ENCODE measurements around the gene FKBP4. TPM values are rescaled to one million over a fixed set of nuclear protein-coding genes. Genes with fewer than 3 reads are reported as not detected.
A peak's percentile ranks its signal among the peaks of the same experiment; 100 is the strongest.

The FKBP4 gene
- total and polyA plus RNA-seq, 2 donors, result 23.8 to 50.5 TPM

DNA sequence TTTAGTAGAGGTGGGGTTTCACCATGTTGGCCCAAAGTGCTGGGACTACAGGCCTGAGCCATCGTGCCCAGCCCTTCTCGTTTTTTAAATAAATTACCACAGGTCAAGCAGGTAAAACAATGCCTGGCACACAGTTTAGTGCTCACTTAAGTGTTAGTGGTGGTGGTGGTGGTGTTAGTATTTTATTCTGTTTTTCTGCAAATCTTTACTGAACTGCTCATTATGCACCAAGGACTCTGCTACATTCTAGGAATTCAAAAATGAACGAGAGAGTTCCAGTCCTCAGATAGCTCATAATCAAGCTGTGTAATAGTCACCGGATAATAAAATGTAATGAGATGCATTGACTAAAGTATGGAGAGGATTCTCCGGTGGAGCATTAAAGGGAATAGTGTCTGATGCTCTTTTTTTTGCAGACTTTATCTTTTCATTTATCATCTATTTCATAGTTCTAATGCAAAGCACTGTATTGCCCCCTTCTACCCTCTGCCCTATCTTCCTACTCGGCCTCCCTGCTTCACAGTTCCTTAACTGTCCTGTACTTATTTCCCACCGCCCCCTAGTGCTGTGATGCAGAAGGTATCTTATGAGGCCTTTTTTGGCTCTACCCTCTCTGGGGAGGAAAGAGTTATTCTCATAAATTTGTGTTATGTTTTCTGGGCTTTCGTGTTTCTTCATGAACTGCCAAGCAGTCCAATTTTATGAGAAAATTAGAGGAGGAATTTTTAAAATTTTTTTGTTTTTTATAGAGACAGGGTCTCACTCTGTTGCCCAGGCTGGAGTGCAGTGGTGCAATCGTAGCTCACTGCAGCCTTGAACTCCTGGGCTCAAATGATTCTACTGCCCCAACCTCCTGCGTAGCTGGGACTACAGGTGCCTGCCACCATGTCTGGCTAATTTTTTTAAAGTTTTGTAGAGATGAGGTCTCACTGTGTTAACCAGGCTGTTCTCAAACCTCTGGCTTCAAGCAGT lies 18.7 kb downstream of the FKBP4 start:
- Histone ChIP-seq H3K4me3 (ENCODE audit: low read length in 2 of 2) (peak overlapping the region; percentile 57 to 66), H3K36me3 (ENCODE audit: control insufficient read depth in 2 of 2, insufficient read depth in 2 of 2, low read length in 1 of 2) (peaks cover 15 to 21% of the 10 kb centered on the region in 2 donors), H3K9me3 (ENCODE audit: control insufficient read depth in 2 of 2, insufficient read depth in 1 of 2, low read length in 1 of 2) (no peaks in the 10 kb centered on the region), H3K27ac (ENCODE audit: low read depth in 1 of 2, low read length in 1 of 2) (peak overlapping the region; percentile 84 to 96), H3K4me1 (ENCODE audit: control insufficient read depth in 2 of 2, insufficient read depth in 2 of 2, low read length in 2 of 2) (peaks cover 5 to 15% of the 10 kb centered on the region in 2 donors), H3K27me3 (ENCODE audit: control insufficient read depth in 2 of 2, insufficient read depth in 1 of 2, low read length in 1 of 2) (no peaks in the 10 kb centered on the region)
- DNase-seq (ENCODE audit: low read depth in 6 of 9, low spot score in 9 of 9), result peak in 6 of 9 donors; percentile 37 to 79 (median 54)
- WGBS, result 24% methylated on average over 10 of the region's 10 CpGs

DNA sequence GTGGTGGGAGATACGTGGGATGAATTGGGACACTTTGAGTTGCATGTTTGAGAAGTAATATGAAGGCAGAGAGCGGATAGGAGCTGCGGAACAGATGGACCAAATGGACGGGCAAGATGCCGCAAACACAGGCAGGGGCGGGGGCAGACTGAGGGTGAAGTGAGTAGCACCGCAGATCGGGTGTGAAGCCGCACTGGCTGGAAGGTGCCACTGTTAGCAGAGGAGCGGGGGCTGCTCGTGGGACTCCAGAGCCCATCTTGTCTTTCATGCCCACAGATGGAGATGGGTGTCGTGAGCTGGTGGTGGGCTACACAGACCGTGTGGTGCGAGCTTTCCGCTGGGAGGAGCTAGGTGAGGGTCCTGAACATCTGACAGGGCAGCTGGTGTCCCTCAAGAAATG lies 25.0 kb downstream of the FKBP4 start:
- Histone ChIP-seq H3K9me3 (ENCODE audit: control insufficient read depth in 2 of 2, insufficient read depth in 1 of 2, low read length in 1 of 2) (no peaks in the 10 kb centered on the region), H3K4me1 (ENCODE audit: control insufficient read depth in 2 of 2, insufficient read depth in 2 of 2, low read length in 2 of 2) (peaks cover 0 to 4% of the 10 kb centered on the region in 2 donors), H3K27me3 (ENCODE audit: control insufficient read depth in 2 of 2, insufficient read depth in 1 of 2, low read length in 1 of 2) (no peaks in the 10 kb centered on the region), H3K27ac (ENCODE audit: low read depth in 1 of 2, low read length in 1 of 2) (no peak overlapping the region), H3K4me3 (ENCODE audit: low read length in 2 of 2) (no peak overlapping the region), H3K36me3 (ENCODE audit: control insufficient read depth in 2 of 2, insufficient read depth in 2 of 2, low read length in 1 of 2) (peaks cover 70 to 75% of the 10 kb centered on the region in 2 donors)
- DNase-seq (ENCODE audit: low read depth in 6 of 9, low spot score in 9 of 9), result no peak
- WGBS, result 97% methylated on average over 15 of the region's 15 CpGs

- DNase-seq (ENCODE audit: low read depth in 6 of 9, low spot score in 9 of 9), result no peak
- Histone ChIP-seq H3K4me3 (ENCODE audit: low read length in 2 of 2) (no peak overlapping the region), H3K9me3 (ENCODE audit: control insufficient read depth in 2 of 2, insufficient read depth in 1 of 2, low read length in 1 of 2) (no peaks in the 10 kb centered on the region), H3K27ac (ENCODE audit: low read depth in 1 of 2, low read length in 1 of 2) (no peak overlapping the region), H3K4me1 (ENCODE audit: control insufficient read depth in 2 of 2, insufficient read depth in 2 of 2, low read length in 2 of 2) (peaks cover 0 to under 1% of the 10 kb centered on the region in 2 donors), H3K36me3 (ENCODE audit: control insufficient read depth in 2 of 2, insufficient read depth in 2 of 2, low read length in 1 of 2) (peaks cover 76 to 81% of the 10 kb centered on the region in 2 donors), H3K27me3 (ENCODE audit: control insufficient read depth in 2 of 2, insufficient read depth in 1 of 2, low read length in 1 of 2) (no peaks in the 10 kb centered on the region)
- 97% methylated on average over 9 of the region's 9 CpGs for WGBS
Measured at GRCh38 chr12:2820432-2820831, 25.7 kb downstream of the FKBP4 start.

GRCh38 chr12:2823483-2823882 lies 28.7 kb downstream of the FKBP4 start:
- WGBS, result 96% methylated on average over 7 of the region's 7 CpGs
- no peak for DNase-seq (ENCODE audit: low read depth in 6 of 9, low spot score in 9 of 9)
- no peak overlapping the region for H3K4me3 ChIP-seq (ENCODE audit: low read length in 2 of 2)
- no peak overlapping the region for H3K27ac ChIP-seq (ENCODE audit: low read depth in 1 of 2, low read length in 1 of 2)
- H3K4me1 ChIP-seq (ENCODE audit: control insufficient read depth in 2 of 2, insufficient read depth in 2 of 2, low read length in 2 of 2), result no peaks in the 10 kb centered on the region
- no peaks in the 10 kb centered on the region for H3K27me3 ChIP-seq (ENCODE audit: control insufficient read depth in 2 of 2, insufficient read depth in 1 of 2, low read length in 1 of 2)
- H3K36me3 ChIP-seq (ENCODE audit: control insufficient read depth in 2 of 2, insufficient read depth in 2 of 2, low read length in 1 of 2), result peaks cover 88 to 90% of the 10 kb centered on the region in 2 donors
- H3K9me3 ChIP-seq (ENCODE audit: control insufficient read depth in 2 of 2, insufficient read depth in 1 of 2, low read length in 1 of 2), result no peaks in the 10 kb centered on the region

GRCh38 chr12:2824541-2824940 lies 29.8 kb downstream of the FKBP4 start:
- no peak for DNase-seq (ENCODE audit: low read depth in 6 of 9, low spot score in 9 of 9)

GRCh38 chr12:2825132-2825531 lies 30.4 kb downstream of the FKBP4 start:
- Histone ChIP-seq H3K36me3 (ENCODE audit: control insufficient read depth in 2 of 2, insufficient read depth in 2 of 2, low read length in 1 of 2) (peaks cover 82 to 83% of the 10 kb centered on the region in 2 donors), H3K4me1 (ENCODE audit: control insufficient read depth in 2 of 2, insufficient read depth in 2 of 2, low read length in 2 of 2) (no peaks in the 10 kb centered on the region), H3K4me3 (ENCODE audit: low read length in 2 of 2) (no peak overlapping the region), H3K27ac (ENCODE audit: low read depth in 1 of 2, low read length in 1 of 2) (no peak overlapping the region), H3K27me3 (ENCODE audit: control insufficient read depth in 2 of 2, insufficient read depth in 1 of 2, low read length in 1 of 2) (no peaks in the 10 kb centered on the region), H3K9me3 (ENCODE audit: control insufficient read depth in 2 of 2, insufficient read depth in 1 of 2, low read length in 1 of 2) (no peaks in the 10 kb centered on the region)
- no peak for DNase-seq (ENCODE audit: low read depth in 6 of 9, low spot score in 9 of 9)
- 97% methylated on average over 4 of the region's 4 CpGs for WGBS

More at GRCh38 chr12:2824541-2824940, 29.8 kb downstream of the FKBP4 start:
- 98% methylated on average over 6 of the region's 6 CpGs for WGBS
- Histone ChIP-seq H3K27ac (ENCODE audit: low read depth in 1 of 2, low read length in 1 of 2) (no peak overlapping the region), H3K36me3 (ENCODE audit: control insufficient read depth in 2 of 2, insufficient read depth in 2 of 2, low read length in 1 of 2) (peaks cover 86% of the 10 kb centered on the region in 2 donors), H3K4me3 (ENCODE audit: low read length in 2 of 2) (no peak overlapping the region), H3K9me3 (ENCODE audit: control insufficient read depth in 2 of 2, insufficient read depth in 1 of 2, low read length in 1 of 2) (no peaks in the 10 kb centered on the region), H3K27me3 (ENCODE audit: control insufficient read depth in 2 of 2, insufficient read depth in 1 of 2, low read length in 1 of 2) (no peaks in the 10 kb centered on the region), H3K4me1 (ENCODE audit: control insufficient read depth in 2 of 2, insufficient read depth in 2 of 2, low read length in 2 of 2) (no peaks in the 10 kb centered on the region)

- H3K36me3 ChIP-seq (ENCODE audit: control insufficient read depth in 2 of 2, insufficient read depth in 2 of 2, low read length in 1 of 2), result peaks cover 79 to 80% of the 10 kb centered on the region in 2 donors
- H3K4me1 ChIP-seq (ENCODE audit: control insufficient read depth in 2 of 2, insufficient read depth in 2 of 2, low read length in 2 of 2), result no peaks in the 10 kb centered on the region
- H3K27ac ChIP-seq (ENCODE audit: low read depth in 1 of 2, low read length in 1 of 2), result no peak overlapping the region
- H3K4me3 ChIP-seq (ENCODE audit: low read length in 2 of 2), result no peak overlapping the region
- no peak for DNase-seq (ENCODE audit: low read depth in 6 of 9, low spot score in 9 of 9)
- H3K9me3 ChIP-seq (ENCODE audit: control insufficient read depth in 2 of 2, insufficient read depth in 1 of 2, low read length in 1 of 2), result no peaks in the 10 kb centered on the region
- H3K27me3 ChIP-seq (ENCODE audit: control insufficient read depth in 2 of 2, insufficient read depth in 1 of 2, low read length in 1 of 2), result no peaks in the 10 kb centered on the region
- 98% methylated on average over 3 of the region's 3 CpGs for WGBS
Measured at GRCh38 chr12:2826036-2826435, 31.3 kb downstream of the FKBP4 start.

DNA sequence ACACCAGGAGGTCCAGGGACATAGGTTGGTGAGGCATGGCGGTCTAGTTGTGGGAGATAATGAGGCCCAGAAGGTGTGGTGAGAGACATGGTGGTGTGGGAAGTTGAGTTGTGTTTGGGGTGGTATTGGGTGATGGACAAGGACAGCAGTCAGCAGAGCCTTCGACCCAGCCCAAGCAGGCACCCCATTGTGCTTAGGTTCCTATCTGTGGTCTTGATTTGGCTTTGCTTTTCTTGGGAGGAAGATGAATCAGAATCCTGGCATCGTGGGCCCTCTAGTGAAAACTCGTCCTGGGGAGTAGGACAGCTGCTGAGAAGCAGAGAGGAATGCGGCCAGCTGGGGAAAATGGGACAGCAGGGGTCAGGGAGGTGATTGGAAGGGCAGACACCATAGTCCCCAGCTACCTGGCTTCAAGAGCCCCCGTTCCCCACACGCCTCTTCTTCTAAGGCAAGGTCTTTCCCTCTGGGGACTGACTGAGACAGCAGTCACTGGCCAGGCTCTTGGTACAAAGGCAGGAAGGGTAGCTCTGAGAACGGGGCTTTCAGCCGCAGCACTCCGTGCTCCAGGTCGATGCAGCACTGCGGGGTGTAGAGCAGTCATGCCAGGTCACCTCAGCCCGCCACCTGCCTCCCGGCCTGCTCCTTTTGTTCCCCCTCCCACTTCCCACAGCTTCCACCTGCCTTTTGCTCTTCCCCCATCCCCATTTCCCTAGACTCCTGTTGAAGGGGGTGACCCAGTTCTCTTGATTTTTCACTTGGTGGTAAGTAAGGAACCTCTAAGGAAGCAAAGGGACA lies 32.1 kb downstream of the FKBP4 start:
- no peak overlapping the region for H3K27ac ChIP-seq (ENCODE audit: low read depth in 1 of 2, low read length in 1 of 2)
- H3K4me1 ChIP-seq (ENCODE audit: control insufficient read depth in 2 of 2, insufficient read depth in 2 of 2, low read length in 2 of 2), result no peaks in the 10 kb centered on the region
- H3K27me3 ChIP-seq (ENCODE audit: control insufficient read depth in 2 of 2, insufficient read depth in 1 of 2, low read length in 1 of 2), result no peaks in the 10 kb centered on the region
- WGBS, result 93% methylated on average over 14 of the region's 14 CpGs
- H3K4me3 ChIP-seq (ENCODE audit: low read length in 2 of 2), result no peak overlapping the region
- DNase-seq (ENCODE audit: low read depth in 6 of 9, low spot score in 9 of 9), result no peak
- H3K9me3 ChIP-seq (ENCODE audit: control insufficient read depth in 2 of 2, insufficient read depth in 1 of 2, low read length in 1 of 2), result no peaks in the 10 kb centered on the region
- H3K36me3 ChIP-seq (ENCODE audit: control insufficient read depth in 2 of 2, insufficient read depth in 2 of 2, low read length in 1 of 2), result peaks cover 73 to 78% of the 10 kb centered on the region in 2 donors

- H3K27me3 ChIP-seq (ENCODE audit: control insufficient read depth in 2 of 2, insufficient read depth in 1 of 2, low read length in 1 of 2), result peaks cover 0 to under 1% of the 10 kb centered on the region in 2 donors
- no peaks in the 10 kb centered on the region for H3K9me3 ChIP-seq (ENCODE audit: control insufficient read depth in 2 of 2, insufficient read depth in 1 of 2, low read length in 1 of 2)
- no peak overlapping the region for H3K27ac ChIP-seq (ENCODE audit: low read depth in 1 of 2, low read length in 1 of 2)
- 98% methylated on average over 6 of the region's 6 CpGs for WGBS
- H3K4me1 ChIP-seq (ENCODE audit: control insufficient read depth in 2 of 2, insufficient read depth in 2 of 2, low read length in 2 of 2), result no peaks in the 10 kb centered on the region
- H3K4me3 ChIP-seq (ENCODE audit: low read length in 2 of 2), result no peak overlapping the region
- H3K36me3 ChIP-seq (ENCODE audit: control insufficient read depth in 2 of 2, insufficient read depth in 2 of 2, low read length in 1 of 2), result peaks cover 50 to 55% of the 10 kb centered on the region in 2 donors
- DNase-seq (ENCODE audit: low read depth in 6 of 9, low spot score in 9 of 9), result no peak
Measured at GRCh38 chr12:2829275-2829674, 34.5 kb downstream of the FKBP4 start.
